ENCODE data around the gene PDE4D.
A peak's percentile ranks its signal among the peaks of the same experiment; 100 is the strongest.

The PDE4D gene

DNA sequence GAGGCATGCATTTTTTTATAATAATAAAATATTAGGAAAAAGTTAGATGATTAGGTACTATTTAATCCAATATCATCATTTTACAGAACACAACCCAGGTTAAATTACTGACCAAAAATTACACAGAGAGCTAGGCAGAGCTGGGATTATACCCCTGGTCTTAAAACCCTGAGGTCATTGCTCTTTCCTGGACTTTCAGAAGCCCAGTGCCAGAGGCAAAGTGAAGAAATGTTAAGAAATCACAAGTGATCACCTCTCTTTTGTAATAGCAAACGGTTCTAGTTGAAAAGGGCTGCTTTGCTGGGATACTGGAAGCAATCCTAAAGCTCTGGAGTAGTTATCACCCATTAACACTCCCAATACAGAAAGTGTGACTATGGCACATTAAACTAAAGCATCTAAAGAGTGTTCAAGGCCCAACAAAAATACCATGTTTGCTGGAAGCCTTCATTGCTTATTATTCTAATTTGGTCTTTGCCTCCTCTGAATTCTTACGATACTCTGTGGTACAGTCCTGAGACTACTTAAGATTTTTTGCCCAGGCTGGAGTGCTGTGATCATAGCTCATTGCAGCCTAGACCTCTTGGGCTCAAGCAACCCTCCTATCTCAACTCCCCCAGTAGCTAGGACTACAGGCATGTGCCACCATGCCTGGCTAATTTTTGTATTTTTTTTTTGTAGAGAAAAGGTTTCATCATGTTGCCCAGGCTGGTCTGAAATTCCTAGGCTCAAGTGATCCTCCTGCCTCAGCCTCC, 734.7 kb downstream of the PDE4D start:
- H3K4me1 ChIP-seq = no peaks in the 10 kb centered on the region
- H3K4me3 ChIP-seq = no peak overlapping the region
- H4K20me1 ChIP-seq = no peaks in the 10 kb centered on the region
- no peak for TF ChIP-seq Cebpa-rat (IDR thresholded peaks at IDR 0.05)
- H3K9ac ChIP-seq = no peak overlapping the region
- no peaks in the 10 kb centered on the region for H3K27me3 ChIP-seq
- no peaks in the 10 kb centered on the region for H3K36me3 ChIP-seq
- no peak overlapping the region for H3K4me2 ChIP-seq
- H3K9me3 ChIP-seq (replicated peaks in 1 of 11) = no peaks in the 10 kb centered on the region
- H3K27ac ChIP-seq = no peak overlapping the region

DNA sequence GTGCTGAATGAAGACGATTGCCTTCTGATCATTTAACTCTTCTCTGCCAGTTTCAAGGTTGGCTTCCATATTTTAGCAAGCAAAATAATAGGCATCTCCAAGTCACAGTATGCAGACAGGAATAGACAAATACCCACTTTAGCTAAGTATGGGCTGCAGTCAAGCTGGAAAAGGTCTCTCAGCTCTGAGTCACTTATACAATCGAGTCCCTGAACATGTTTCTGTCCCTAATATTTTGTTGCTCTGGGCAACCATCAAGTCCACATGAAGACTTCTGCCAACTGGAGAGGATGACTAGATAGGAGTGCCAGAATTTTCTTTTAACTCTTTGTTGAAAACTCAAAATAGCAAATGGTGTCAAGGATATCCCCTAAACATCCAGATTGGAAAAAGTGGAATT, 735.4 kb downstream of the PDE4D start:
- Histone ChIP-seq H4K20me1 (no peaks in the 10 kb centered on the region), H3K27me3 (no peaks in the 10 kb centered on the region), H3K4me2 (no peak overlapping the region), H3K9me3 (replicated peaks in 1 of 11) (no peaks in the 10 kb centered on the region), H3K4me3 (no peak overlapping the region), H3K36me3 (no peaks in the 10 kb centered on the region), H3K9ac (no peak overlapping the region), H3K4me1 (peaks cover 0 to 3% (median 0%) of the 10 kb centered on the region in 10 experiments; a peak in 3 of 20 replicates), H3K27ac (no peak overlapping the region)
- TF ChIP-seq Cebpa-rat (IDR thresholded peaks at IDR 0.05) = no peak

DNA sequence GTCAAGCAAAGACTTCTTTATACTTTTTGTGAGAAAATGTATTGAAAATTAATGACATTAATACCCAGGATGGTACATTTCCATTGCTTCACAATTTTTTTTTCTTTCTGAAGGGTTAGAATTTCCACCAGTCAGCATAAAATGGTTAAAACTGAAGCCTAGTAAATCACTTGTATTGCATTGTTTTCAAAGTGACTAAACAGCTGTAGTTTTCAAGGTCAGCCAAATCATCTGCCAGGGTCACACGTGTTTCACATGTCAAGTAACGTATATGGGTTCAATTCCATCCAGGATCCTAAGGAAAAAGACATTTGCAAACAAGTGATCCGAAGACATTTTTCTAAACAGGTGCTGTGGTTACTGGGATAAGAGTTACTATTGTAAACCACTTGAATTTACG, 736.5 kb downstream of the PDE4D start:
- H3K27me3 ChIP-seq = no peaks in the 10 kb centered on the region
- H3K36me3 ChIP-seq = no peaks in the 10 kb centered on the region
- H3K27ac ChIP-seq = no peak overlapping the region
- no peak for TF ChIP-seq Cebpa-rat (IDR thresholded peaks at IDR 0.05)
- peaks cover 0 to 10% (median 2%) of the 10 kb centered on the region in 10 experiments; a peak in 6 of 20 replicates for H3K4me1 ChIP-seq
- H3K9ac ChIP-seq = no peak overlapping the region
- no peak overlapping the region for H3K4me2 ChIP-seq
- H3K4me3 ChIP-seq = no peak overlapping the region
- H4K20me1 ChIP-seq = no peaks in the 10 kb centered on the region
- no peaks in the 10 kb centered on the region for H3K9me3 ChIP-seq (replicated peaks in 1 of 11)

DNA sequence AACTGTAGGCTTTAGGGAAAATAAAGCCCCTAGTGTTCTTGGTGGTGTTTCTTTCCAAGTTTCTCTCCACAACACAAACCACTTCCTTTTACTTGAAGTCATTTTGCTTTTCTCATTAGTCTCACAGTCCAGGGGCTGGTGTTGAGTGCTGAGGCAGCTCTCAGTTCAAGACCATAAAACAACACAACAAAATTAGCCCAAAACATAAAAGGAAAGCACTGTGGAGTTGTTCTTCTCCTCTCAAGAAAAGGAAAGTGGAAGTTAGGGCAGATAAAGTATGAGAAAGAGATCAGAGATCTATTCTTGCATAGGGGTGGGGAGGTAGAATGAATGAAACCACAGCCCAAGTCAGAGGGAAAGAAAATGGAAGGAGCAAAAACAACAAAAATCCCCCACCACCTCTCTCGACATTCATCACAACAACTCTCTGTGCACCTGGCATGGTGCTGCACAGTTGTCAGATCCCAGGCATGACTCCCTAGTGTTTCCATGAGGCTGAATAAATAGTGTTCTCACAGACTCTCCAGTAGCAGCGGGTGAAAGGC, 740.8 kb downstream of the PDE4D start:
- Histone ChIP-seq H3K36me3 (no peaks in the 10 kb centered on the region), H3K27me3 (no peaks in the 10 kb centered on the region), H4K20me1 (no peaks in the 10 kb centered on the region), H3K4me1 (peaks cover 0 to 10% (median 2%) of the 10 kb centered on the region in 10 experiments; a peak in 6 of 20 replicates), H3K4me2 (peak overlapping the region in 3 of 11 experiments; percentile 13 to 47 (median 44); a peak in 5 of 22 replicates), H3K4me3 (no peak overlapping the region), H3K9me3 (replicated peaks in 1 of 11) (no peaks in the 10 kb centered on the region), H3K9ac (no peak overlapping the region), H3K27ac (no peak overlapping the region)
- no peak for TF ChIP-seq Cebpa-rat (IDR thresholded peaks at IDR 0.05)

DNA sequence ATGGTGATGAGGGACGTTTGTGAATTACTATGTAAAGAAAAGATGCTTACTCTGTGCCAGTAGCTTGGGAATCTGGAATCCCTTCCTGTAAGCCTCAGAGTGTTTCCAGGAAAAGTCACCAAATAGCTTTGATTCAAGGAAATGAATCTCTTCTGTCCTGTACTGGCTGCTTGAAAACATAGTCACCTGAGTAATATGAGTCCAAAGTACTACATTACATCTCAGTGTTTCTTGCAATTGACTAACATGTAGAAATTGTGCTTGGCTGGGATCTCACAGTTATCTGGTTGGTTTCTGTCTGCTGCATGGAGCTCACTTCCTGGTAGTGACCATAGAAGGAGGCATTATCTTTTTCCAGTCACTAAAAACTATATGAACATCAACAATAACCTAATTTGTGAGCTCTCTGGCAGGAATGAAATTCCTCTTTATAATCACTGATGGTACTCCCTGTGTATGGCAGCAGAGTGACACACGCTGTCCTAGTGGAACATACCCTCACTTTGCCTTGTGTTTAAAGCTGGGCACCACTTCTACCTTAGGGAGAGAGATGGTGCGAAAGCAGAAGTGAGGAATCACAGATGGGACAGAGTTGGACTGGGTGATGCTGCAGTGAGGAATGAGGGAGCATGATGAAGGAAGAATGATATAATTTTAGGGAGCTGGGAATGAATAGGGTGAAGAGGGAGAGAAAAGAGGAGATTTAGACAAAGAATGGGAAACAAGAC, 742.2 kb downstream of the PDE4D start:
- TF ChIP-seq Cebpa-rat (IDR thresholded peaks at IDR 0.05) = no peak
- Histone ChIP-seq H3K4me1 (peaks cover 0 to 10% (median 2%) of the 10 kb centered on the region in 10 experiments; a peak in 6 of 20 replicates), H3K36me3 (no peaks in the 10 kb centered on the region), H3K4me3 (no peak overlapping the region), H3K9ac (no peak overlapping the region), H3K9me3 (replicated peaks in 1 of 11) (peaks cover 0 to 6% (median 0%) of the 10 kb centered on the region in 11 experiments; a peak in 2 of 22 replicates), H3K27me3 (no peaks in the 10 kb centered on the region), H3K27ac (no peak overlapping the region), H4K20me1 (no peaks in the 10 kb centered on the region), H3K4me2 (no peak overlapping the region)

DNA sequence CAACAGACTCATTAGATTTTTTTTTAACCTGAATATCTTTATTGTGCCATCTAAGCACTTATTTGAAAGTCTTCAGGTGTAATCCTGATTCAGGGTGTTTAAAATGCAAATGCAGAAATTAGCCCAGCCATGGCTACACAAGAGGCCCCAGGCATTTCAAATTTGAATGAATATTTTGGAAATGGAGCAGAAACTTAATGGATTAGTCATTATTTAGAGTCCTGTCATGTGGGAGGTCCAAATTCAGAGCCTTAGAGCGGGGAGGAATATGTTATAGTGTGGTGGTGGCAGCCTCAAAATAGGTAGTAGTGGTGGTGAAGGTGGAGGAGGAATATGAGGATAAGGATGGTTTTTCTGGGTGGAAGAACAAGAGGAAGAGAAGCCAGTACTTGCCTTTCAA, 743.7 kb downstream of the PDE4D start:
- no peak for TF ChIP-seq Cebpa-rat (IDR thresholded peaks at IDR 0.05)
- Histone ChIP-seq H3K4me3 (no peak overlapping the region), H3K27me3 (no peaks in the 10 kb centered on the region), H3K9me3 (replicated peaks in 1 of 11) (peaks cover 0 to 6% (median 0%) of the 10 kb centered on the region in 11 experiments; a peak in 2 of 22 replicates), H3K4me1 (peaks cover 0 to 10% (median 2%) of the 10 kb centered on the region in 10 experiments; a peak in 6 of 20 replicates), H3K9ac (no peak overlapping the region), H3K4me2 (no peak overlapping the region), H3K36me3 (no peaks in the 10 kb centered on the region), H4K20me1 (no peaks in the 10 kb centered on the region), H3K27ac (no peak overlapping the region)

DNA sequence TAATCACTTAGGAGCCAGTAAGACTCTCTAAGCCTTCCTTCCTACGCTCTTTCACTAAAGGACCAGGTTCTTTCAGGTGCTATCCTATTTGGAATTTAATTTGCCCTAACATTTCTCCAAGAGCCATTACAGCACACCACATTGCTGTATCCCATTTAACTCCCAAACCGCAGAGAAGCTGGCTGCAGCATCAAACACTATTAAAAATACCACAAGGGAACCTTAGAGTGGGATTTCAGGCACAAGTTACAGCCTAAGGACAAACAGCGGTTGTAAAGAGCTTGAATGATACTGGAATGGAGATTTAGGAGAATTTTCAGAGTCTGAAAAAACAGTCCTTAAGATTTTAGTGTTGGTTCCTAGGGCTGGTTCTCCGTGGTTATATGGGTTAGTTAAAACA, 744.3 kb downstream of the PDE4D start:
- no peaks in the 10 kb centered on the region for H3K36me3 ChIP-seq
- no peaks in the 10 kb centered on the region for H3K27me3 ChIP-seq
- H3K4me1 ChIP-seq = peaks cover 0 to 10% (median 2%) of the 10 kb centered on the region in 10 experiments; a peak in 7 of 20 replicates
- no peak overlapping the region for H3K9ac ChIP-seq
- peaks cover 0 to 6% (median 0%) of the 10 kb centered on the region in 11 experiments; a peak in 2 of 22 replicates for H3K9me3 ChIP-seq (replicated peaks in 1 of 11)
- no peak overlapping the region for H3K4me3 ChIP-seq
- no peak overlapping the region for H3K4me2 ChIP-seq
- no peaks in the 10 kb centered on the region for H4K20me1 ChIP-seq
- no peak overlapping the region for H3K27ac ChIP-seq
- no peak for TF ChIP-seq Cebpa-rat (IDR thresholded peaks at IDR 0.05)

DNA sequence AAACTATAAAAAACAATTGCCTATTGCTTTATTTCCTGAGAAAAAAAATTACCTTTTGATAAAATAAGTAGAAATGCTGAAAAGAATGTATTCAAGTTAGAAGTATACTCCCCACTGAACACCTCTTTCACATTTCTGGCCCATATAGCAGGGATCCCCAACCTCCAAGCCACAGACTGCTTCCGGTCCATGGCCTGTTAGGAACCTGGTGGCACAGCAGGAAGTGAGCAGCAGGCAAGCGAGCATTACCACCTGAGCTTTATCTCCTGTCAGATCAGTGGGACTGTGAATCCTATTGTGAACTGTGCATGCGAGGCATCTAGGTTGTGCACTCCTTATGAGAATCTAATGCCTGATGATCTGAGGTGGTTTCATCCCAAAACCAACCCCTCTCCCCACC, 746.8 kb downstream of the PDE4D start:
- H3K9me3 ChIP-seq (replicated peaks in 1 of 11) = peaks cover 0 to 6% (median 0%) of the 10 kb centered on the region in 11 experiments; a peak in 2 of 22 replicates
- no peaks in the 10 kb centered on the region for H4K20me1 ChIP-seq
- TF ChIP-seq Cebpa-rat (IDR thresholded peaks at IDR 0.05) = no peak
- no peak overlapping the region for H3K27ac ChIP-seq
- no peaks in the 10 kb centered on the region for H3K36me3 ChIP-seq
- H3K27me3 ChIP-seq = no peaks in the 10 kb centered on the region
- H3K4me3 ChIP-seq = no peak overlapping the region
- no peak overlapping the region for H3K9ac ChIP-seq
- H3K4me2 ChIP-seq = no peak overlapping the region
- peaks cover 0 to 9% (median 0%) of the 10 kb centered on the region in 10 experiments; a peak in 4 of 20 replicates for H3K4me1 ChIP-seq

DNA sequence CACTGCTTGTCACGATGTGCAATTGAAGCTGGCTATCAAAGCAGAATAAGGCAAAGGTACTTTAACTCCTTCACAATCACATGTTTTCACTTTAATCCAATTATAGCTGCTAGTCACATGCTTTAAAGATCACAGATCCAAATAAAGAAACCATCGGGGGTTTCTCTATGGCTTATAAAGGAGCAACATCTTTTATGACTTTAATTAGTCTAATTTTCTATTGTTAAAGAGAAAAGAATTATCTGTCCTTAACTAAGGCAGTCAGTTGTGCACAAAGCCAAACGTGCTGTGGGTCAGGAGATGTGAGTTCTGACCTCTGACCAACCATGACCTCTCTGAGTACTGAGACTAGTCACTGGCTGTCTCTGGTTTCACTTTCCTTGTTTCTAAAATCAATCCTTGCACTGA, 749.6 kb downstream of the PDE4D start:
- Histone ChIP-seq H3K4me1 (peaks cover 0 to 9% (median 0%) of the 10 kb centered on the region in 10 experiments; a peak in 4 of 20 replicates), H3K36me3 (no peaks in the 10 kb centered on the region), H3K27ac (no peak overlapping the region), H3K27me3 (no peaks in the 10 kb centered on the region), H4K20me1 (no peaks in the 10 kb centered on the region), H3K4me2 (peak overlapping the region in 4 of 11 experiments; percentile 4 to 45 (median 26); a peak in 5 of 22 replicates), H3K9me3 (replicated peaks in 1 of 11) (peaks cover 0 to 6% (median 0%) of the 10 kb centered on the region in 11 experiments; a peak in 2 of 22 replicates), H3K9ac (no peak overlapping the region), H3K4me3 (no peak overlapping the region)
- TF ChIP-seq Cebpa-rat (IDR thresholded peaks at IDR 0.05) = no peak

Data from BLaER1 treated with 17β-estradiol and CSF1 and Interleukin-3, amounts not matched to agents 10 nM and 100 nM (cell line).